Measurements from ENCODE around the gene NKIRAS2. TPM values are rescaled to one million over a fixed set of nuclear protein-coding genes. Genes with fewer than 3 reads are reported as not detected.
"Not testable (repeated sequence)": the region's sequence is repeated elsewhere in the genome, so short reads cannot be mapped to it uniquely, and the experiment has no call there.

Gene NKIRAS2
- total RNA-seq, 1 donor from 2014 or later: 63.6 TPM

DNA sequence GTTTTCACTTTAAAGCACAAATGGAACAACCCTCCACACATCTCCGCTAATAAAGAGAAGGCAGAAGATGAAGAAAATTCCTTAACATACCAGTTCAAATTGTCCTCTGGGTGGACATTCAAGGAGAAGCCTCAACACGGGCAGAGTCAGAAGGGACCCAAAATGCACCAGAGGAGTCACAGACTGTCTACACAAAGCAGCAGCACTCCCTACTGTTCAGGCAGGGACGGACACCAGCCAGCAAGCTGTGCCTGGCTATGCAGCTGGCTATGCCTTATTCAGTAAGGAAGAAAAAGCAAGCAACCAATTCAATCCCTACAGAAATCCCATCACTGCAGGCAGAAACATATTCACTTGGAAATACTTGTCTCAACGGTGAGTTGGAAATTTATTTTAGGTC is 10.7 kb upstream of the NKIRAS2 start:
- intact Hi-C loops (cut with DNase I): no loop called here
- DNase-seq (ENCODE audit: low spot score in 2 of 2): no peak
- no peaks in the 10 kb centered on the region for H3K27me3 ChIP-seq
- peaks cover 4% of the 10 kb centered on the region in 2 donors for H3K36me3 ChIP-seq
- no peak overlapping the region for H3K4me3 ChIP-seq
- H3K4me1 ChIP-seq: peaks cover 0 to 32% of the 10 kb centered on the region in 2 donors
- H3K9me3 ChIP-seq: no peaks in the 10 kb centered on the region
- TF ChIP-seq, protein P1, sequence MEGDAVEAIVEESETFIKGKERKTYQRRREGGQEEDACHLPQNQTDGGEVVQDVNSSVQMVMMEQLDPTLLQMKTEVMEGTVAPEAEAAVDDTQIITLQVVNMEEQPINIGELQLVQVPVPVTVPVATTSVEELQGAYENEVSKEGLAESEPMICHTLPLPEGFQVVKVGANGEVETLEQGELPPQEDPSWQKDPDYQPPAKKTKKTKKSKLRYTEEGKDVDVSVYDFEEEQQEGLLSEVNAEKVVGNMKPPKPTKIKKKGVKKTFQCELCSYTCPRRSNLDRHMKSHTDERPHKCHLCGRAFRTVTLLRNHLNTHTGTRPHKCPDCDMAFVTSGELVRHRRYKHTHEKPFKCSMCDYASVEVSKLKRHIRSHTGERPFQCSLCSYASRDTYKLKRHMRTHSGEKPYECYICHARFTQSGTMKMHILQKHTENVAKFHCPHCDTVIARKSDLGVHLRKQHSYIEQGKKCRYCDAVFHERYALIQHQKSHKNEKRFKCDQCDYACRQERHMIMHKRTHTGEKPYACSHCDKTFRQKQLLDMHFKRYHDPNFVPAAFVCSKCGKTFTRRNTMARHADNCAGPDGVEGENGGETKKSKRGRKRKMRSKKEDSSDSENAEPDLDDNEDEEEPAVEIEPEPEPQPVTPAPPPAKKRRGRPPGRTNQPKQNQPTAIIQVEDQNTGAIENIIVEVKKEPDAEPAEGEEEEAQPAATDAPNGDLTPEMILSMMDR (IDR thresholded peaks at IDR 0.05): no peak
- no peak overlapping the region for H3K27ac ChIP-seq

DNA sequence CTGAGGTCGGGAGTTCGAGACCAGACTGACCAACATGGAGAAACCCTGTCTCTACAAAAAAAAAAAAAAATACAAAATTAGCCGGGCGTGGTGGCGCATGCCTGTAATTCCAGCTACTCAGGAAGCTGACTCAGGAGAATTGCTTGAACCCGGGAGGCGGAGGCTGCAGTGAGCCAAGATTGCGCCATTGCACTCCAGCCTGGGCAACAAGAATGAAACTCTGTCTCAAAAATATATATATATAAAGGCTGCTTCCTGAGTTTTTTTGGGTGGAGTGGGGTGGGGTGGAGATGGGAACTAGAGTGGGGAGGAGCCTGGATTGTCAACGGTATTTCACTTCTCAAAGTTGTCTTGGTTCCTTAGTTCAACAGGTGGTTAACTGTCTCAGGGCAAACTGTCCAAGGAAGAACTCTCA is 9.6 kb upstream of the NKIRAS2 start:
- H3K36me3 ChIP-seq; intact Hi-C loops (cut with DNase I); H3K27me3 ChIP-seq; DNase-seq (ENCODE audit: low spot score in 2 of 2); H3K9me3 ChIP-seq; H3K4me3 ChIP-seq; H3K27ac ChIP-seq: not testable (repeated sequence)
- peaks cover 0 to 41% of the 10 kb centered on the region in 2 donors for H3K4me1 ChIP-seq

DNA sequence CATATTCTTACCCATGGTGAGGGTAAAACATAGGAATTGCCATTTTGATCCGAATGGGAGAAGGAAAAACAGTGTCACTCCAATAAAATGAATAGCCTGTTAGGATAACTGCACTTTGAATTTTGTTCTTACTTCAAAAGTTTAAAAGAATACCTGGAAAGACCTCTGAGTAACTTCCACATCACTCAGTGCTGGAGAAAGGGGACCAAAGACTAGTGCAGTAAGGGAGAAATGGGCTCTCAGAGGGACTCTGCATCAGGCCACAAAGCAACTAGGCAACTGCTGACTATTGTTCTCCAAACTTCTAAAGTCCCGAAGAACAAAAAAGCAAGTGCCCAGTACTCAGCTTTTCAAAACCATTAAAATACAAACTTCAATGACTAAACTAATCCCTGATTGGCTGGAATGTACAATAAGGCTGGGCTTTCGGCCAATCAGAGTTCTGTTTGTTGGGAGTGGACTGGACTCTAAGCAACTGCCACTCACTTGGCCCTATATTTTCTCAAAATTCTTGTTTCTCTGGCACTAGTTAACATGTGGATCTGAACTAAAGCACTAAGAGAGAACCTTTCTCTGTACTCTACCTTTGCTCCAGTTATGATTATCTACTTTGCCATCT is 8.9 kb upstream of the NKIRAS2 start:
- TF ChIP-seq, protein P1 (IDR thresholded peaks at IDR 0.05): no peak
- Histone ChIP-seq H3K9me3 (no peaks in the 10 kb centered on the region), H3K27me3 (no peaks in the 10 kb centered on the region), H3K36me3 (peaks cover 4% of the 10 kb centered on the region in 2 donors), H3K4me1 (peaks cover 4 to 45% of the 10 kb centered on the region in 2 donors), H3K27ac (no peak overlapping the region), H3K4me3 (no peak overlapping the region)
- intact Hi-C loops (cut with DNase I): no loop called here
- DNase-seq (ENCODE audit: low spot score in 2 of 2): no peak

DNA sequence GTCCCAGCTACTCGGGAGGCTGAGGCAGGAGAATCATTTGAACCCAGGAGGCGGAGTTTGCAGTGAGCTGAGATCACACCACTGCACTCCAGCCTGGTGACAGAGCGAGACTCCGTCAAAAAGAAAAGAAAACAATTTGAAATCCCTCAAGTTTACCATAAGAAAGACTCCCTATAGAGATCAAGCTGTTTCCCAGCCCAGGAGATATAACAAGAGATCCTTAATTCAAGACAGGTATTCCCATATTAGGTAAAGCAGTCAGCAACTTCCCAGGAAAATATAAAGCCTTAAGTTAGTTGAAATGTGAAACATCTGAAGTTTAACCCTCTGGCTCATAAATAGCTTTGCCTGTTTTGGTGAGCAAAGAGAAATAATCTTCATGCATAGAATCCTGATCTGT is 7.5 kb upstream of the NKIRAS2 start:
- H3K27ac ChIP-seq; H3K4me3 ChIP-seq; DNase-seq (ENCODE audit: low spot score in 2 of 2); H3K36me3 ChIP-seq; intact Hi-C loops (cut with DNase I); H3K9me3 ChIP-seq; H3K27me3 ChIP-seq: not testable (repeated sequence)
- H3K4me1 ChIP-seq: peaks cover 4 to 46% of the 10 kb centered on the region in 2 donors

DNA sequence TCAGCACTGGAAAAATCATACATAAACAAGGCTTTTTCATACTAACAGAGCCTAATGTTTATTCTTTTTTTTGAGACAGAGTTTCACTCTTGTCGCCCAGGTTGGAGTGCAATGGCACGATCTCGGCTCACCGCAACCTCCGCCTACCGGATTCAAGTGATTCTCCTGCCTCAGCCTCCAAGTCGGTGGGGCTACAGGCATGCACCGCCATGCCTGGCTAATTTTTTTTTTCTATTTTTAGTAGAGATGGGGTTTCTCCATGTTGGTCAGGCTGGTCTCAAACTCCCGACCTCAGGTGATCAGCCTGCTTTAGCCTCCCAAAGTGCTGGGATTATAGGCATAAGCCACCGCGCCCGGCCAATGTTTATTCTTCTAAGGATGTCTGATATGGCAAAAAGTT is 6.2 kb upstream of the NKIRAS2 start:
- Histone ChIP-seq H3K4me1 (peaks cover 11 to 49% of the 10 kb centered on the region in 2 donors), H3K27ac (peak overlapping the region in 1 of 2 donors; percentile 17)
- intact Hi-C loops (cut with DNase I); DNase-seq (ENCODE audit: low spot score in 2 of 2); H3K36me3 ChIP-seq; H3K27me3 ChIP-seq; H3K9me3 ChIP-seq; H3K4me3 ChIP-seq: not testable (repeated sequence)

DNA sequence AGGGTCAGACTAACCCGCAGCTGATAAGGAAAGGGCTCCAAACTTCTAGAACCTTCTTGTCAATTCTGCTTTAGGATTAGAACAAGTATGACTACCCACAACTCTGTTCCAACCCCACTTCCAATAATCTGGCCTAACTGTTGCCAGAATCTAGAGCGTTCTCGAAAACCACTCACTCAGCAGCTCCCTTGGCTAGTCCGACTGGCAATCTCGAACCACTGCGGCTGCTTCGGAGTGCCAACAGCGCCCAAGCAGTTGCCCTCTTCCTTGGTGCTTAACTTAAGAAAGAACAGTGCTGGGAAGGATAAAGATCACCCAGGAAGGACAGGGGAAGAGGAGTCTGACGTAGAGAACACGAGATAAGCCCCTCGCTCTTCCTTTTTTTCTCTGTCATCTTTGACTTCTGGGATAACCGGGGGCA is 3.5 kb upstream of the NKIRAS2 start:
- peaks cover 14 to 43% of the 10 kb centered on the region in 2 donors for H3K4me1 ChIP-seq
- no peaks in the 10 kb centered on the region for H3K9me3 ChIP-seq
- TF ChIP-seq, protein P1 (IDR thresholded peaks at IDR 0.05): no peak
- H3K27me3 ChIP-seq: no peaks in the 10 kb centered on the region
- peak overlapping the region; percentile 88 to 91 for H3K4me3 ChIP-seq
- no peak for DNase-seq (ENCODE audit: low spot score in 2 of 2)
- peak overlapping the region; percentile 93 to 94 for H3K27ac ChIP-seq
- intact Hi-C loops (cut with DNase I): no loop called here
- peaks cover 0 to under 1% of the 10 kb centered on the region in 2 donors for H3K36me3 ChIP-seq

DNA sequence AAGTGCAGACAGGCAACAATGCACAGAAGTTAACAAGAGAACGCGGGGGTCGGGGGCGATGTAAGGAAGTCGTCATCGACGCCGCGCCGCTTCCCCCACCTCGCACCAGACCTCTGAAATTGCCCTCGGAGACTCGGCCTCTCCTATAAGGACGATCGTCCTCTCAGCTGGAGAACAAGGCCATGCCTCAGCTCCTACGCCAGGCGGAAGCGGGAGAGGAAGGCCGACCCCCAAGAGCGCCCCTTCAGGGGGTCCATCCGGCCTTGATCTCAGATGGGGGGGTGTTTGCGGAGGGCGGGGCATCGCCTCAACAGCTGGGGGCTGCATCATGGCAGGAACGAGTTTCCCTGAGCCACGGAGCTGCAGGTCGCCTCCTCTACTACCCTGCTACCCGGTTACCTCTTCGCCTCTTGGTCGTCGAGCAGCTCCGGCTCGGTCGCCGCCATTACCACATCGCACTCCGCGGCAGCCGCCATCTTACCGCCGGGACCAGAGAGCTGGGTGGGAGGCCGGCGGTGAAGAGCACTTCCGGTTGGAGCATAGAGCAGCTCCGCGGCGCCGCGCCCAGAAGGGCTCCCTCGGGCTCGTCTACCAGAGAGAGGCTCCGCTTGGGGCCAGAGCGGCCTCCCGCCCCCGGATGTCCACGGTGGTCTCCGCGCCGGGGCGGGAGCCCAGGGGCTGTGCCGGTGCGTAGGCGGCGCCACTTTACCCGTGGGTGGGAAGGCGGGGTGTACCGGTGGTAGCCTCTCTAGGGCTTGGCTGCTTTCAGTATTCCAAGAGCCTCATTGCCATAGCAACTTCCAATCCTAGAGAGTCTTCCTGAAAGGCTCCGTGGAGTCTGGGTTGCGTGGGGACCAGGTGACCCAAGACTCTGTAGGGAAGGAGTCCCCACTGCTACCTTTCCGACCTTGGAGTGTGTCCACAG is 2.7 kb upstream of the NKIRAS2 start, which contains the start of gene DNAJC7:
Gene DNAJC7, minus strand, starts transcription at position 499 of the 925 bp plus-strand sequence. Its CDS starts 23 bp downstream, at position 476.
- Histone ChIP-seq H3K36me3 (peaks cover 3 to 7% of the 10 kb centered on the region in 2 donors), H3K9me3 (no peaks in the 10 kb centered on the region), H3K27ac (peak within 1 kb of the TSS; percentile 93 to 94), H3K27me3 (no peaks in the 10 kb centered on the region), H3K4me3 (peak within 1 kb of the TSS; percentile 88 to 91), H3K4me1 (peaks cover 14 to 42% of the 10 kb centered on the region in 2 donors)
- DNase-seq (ENCODE audit: low spot score in 2 of 2): peak; percentile 59 to 96
- intact Hi-C loops (cut with DNase I): no loop called here
- TF ChIP-seq, protein P1 (IDR thresholded peaks at IDR 0.05): no peak

Measured in ascending aorta (tissue), 2 donors.